Inflammatory macrophage treated with lipopolysaccharide for 1 hour (primary cell): ENCODE data around the gene PYGB.

Experiments used
- DNase-seq, 2 donors: peaks; one replicate each; pipeline ENCODE4 v3.0.0-alpha.2; 2020 to 2022

Gene PYGB

DNA sequence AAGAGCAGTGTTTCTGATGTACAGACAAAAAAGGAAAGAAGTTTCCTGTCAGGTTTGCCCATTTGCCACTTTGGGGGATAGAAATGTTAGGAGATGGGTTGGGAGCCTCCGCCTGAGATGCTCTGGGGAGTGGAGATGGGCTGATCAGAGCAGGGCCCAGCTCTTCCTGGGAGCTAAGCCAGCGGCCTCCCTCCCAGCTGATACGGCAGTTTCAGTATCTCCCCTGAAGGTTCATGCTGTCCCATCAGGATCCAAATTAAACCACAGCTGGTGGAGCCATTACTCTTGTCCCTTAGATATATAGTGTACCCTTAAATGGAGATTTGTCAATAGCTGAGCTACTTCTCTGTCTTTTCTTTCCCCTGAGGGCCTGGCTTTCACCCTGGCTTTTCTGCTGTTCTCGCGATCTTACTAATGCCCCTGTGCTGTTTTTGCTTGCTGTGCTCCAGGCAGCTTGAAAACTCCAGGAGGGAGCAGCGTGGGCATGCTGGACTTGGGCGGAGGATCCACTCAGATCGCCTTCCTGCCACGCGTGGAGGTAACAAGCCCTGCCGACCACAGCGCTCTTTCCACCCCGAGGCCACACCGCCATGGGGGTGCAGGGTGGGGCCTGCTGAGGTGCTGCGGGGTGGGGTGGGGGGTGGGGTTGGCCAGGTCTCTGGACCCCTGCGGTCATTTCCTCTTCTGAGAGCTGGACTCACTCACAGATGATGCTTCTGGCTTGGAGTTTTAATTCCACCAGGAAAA, 31.5 kb upstream of the PYGB start:
- DNase-seq: no peak

DNA sequence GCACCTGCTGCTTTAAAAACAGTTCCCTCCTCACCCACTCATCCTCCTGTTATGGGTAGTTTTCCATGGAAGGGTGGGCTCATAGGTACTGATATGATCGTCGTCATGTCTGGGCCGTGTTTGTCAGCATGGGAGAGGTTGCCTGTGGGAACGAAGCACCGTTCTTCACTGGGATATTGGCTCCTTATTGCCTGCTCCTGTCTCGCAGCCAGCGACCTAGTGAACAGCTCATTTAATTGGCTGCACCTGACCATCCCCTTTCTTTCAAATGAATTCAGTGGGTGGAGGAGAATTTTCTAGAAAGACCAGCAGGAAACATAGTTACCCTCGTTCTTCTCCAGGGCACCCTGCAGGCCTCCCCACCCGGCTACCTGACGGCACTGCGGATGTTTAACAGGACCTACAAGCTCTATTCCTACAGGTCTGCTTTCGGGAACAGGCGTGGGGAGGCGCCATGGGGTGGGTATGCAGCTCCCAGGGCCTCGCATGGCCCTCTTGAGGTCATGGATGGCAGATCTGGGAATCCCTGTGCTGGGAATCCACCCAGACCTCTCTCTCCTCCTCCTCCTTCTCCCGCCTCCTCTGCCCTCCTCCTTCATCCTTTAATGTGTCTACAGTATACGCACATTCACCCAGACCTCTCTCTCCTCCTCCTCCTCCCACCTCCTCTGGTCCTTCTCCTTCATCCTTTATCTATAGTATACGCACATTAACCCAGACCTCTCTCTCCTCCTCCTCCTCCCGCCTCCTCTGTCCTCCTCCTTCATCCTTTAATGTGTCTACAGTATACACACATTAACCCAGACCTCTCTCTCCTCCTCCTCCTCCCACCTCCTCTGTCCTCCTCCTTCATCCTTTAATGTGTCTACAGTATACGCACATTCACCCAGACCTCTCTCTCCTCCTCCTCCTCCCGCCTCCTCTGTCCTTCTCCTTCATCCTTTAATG, 30.4 kb upstream of the PYGB start:
- DNase-seq: no peak

DNA sequence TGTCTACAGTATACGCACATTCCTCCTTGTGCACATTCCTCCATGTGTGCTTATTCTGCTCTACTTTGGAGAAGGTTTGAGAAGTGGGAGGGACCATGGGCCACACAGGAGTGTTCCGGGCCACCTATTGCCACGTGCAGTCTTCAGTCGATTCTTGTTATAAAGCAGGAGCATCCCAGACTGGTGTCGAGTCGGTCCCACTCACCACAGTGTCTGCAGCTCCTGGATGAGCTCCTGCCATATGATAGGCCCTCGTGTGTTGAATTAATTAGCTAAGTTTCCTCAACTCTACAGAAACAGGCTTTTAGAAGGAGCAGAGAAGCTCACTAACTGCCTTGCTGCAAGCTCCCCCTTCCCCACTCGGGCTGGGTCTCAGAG, 29.8 kb upstream of the PYGB start:
- DNase-seq: no peak

DNA sequence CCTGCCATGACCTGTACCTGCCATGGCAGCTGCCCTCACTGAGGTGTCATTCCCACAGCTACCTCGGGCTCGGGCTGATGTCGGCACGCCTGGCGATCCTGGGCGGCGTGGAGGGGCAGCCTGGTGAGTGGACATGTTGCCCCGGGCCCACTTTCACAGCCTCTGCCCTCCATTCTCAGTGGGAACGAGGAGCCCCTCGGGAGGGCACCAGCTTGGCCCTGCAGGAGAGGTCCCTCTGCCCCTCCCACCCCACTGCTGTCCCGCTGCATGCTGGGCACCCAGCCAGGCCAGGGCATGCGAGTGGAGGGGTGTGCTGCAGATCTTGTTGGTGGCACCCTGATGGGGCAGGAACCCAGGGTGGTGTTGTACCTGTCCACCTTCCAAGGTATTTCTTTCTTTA, 29.4 kb upstream of the PYGB start:
- DNase-seq: no peak

DNA sequence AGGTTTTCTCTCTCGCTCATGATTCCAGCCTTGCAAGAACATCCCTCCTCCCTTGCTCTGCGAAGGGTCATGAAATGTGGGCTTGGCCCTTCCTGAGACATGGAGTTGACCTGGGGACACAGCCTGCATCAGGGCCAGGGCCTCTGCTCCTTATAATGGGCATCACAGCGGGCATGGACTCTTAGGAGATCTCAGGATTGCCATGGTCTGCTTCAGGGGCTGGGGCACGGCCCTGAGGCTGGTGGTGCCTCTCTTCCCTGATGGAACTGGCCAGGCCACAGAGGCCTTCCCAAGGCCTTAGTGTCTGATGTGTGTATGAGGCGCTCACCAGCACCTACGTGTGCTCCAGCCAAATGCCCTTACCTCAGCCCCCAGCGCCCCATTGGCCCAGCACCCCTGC, 28.5 kb upstream of the PYGB start:
- no peak for DNase-seq

DNA sequence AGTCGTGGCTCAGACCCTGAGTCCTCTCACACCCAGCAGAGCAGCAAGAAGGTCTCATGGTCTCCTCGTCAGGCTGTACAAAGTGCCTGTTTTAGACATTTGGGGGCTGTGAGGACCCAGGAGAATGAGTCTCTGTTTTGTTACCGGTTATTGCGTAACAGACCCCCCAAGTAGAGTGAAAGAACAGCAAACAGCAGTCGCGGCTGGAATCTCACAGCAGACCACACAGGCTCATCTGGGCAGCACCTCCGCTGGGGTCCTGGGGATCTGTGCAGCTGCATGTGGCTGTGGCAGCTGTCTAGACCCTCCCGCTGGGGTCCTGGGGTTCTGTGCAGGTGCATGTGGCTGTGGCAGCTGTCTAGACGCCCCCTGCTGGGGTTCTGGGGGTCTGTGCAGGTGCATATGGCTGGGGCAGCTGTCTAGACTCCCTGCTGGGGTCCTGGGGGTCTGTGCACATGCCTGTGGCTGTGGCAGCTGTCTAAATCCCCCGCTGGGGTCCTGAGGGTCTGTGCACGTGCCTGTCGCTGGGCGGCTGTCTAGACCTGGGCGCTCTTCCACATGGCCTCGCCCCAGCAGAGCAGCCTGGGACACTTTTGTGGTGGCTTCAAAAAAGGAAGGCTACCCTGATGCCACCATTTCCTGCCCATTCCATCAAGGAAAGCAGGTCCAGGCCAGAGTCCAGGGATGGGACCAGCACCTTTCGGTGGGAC, 27.7 kb upstream of the PYGB start:
- DNase-seq: no peak

DNA sequence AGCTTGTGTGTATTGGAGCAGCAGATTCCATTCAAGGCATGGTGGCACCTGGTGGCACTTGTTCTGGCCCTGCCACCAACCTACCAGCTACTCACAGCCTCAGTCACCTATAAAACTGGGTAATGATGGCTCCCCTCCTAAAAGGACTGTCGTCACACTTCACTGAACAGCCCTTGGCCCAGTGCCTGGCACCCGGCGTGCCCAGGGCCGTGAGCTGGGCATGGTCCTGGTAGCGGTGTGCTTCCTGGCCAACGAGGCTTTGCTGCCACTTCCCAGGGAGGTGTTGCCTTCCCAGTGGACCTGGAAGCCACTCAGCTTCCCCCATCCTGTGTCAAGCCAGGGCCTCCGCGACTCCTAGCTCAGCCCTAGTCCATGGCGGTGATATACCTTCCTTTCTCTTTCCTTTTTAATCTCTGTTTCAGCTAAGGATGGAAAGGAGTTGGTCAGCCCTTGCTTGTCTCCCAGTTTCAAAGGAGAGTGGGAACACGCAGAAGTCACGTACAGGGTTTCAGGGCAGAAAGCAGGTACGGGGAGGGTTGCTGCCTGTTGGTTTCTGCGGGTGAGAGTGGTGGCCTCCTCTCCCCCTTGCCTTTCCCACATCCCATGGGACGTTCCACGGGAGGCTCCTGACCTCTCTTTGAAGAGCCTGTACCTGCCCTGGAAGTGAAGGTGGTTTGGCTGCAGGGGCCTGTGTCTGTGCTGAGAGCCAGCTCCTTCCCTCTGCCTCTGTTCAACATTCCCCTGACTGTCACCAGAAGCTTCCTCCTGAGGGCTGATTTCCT, 26.9 kb upstream of the PYGB start:
- DNase-seq: no peak

DNA sequence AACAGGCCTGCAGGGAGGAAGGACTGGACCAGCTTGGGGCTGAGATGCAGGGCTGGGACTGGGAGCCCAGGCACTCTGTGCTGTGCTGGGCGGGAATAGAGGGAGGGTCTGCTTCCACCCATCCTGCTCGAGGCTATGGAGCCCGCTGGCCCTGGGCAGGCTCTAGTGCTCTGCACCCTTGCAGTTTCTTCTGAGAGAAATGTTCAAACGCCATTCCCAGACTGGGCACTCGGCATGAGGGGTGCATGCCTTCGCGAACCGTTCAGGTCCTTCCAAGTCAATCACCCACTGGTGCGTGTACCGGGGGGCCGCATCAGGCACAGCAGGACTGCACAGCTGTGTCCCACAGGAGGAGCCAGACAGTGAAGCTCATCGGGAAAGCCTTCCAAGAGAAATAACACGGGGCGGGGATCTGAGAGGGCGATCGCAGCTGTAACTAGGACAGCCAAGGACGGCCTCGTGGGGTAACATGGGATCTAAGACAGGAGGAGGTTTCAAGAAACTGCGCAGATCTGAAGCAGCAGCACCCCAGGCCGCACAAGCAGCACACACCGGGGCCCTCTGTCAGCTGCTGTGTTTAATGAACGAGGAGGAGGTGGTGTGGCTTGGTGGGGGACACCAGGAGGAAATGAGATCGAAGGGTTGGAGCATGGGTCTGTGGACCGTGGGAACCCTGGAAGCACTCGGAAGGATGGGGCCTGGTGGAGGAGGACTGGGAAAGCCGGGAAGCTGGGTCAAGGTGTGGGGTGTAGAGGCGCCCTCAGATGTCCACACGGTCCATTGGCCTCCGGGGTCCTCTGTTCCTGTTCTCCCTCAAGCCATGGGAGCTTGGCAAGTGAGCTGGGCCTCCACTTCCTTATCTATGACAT, 26.1 kb upstream of the PYGB start:
- DNase-seq: no peak

DNA sequence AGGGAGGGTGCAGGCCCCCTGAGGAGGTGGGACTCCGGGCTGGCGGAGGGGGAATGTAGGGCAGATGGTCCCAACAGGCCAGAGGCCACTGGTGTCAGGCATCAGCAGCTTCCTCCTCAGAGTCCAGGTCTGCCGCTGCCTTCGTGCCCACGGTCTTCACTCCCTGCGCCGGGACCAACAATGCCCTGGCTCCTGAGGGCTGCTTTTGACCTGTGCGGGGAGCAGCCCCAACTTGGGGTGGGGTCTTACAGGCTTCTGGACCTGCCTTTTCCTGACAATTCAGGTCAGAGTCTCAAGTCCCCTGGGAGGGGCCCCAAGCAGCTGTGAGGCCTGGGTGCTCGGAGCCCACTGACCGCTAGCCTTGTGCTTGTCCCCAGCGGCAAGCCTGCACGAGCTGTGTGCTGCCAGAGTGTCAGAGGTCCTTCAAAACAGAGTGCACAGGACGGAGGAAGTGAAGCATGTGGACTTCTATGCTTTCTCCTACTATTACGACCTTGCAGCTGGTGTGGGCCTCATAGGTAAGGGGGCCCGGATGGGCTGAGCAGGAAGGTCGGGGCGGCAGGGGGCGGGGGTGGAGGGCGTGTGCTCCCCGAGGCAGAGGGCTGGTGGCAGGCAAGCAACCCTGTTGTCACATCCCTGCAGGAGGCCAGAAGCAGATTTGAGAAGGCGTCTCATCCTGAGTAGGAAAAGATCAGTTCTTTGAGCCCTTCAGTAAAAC, 25.3 kb upstream of the PYGB start:
- no peak for DNase-seq

DNA sequence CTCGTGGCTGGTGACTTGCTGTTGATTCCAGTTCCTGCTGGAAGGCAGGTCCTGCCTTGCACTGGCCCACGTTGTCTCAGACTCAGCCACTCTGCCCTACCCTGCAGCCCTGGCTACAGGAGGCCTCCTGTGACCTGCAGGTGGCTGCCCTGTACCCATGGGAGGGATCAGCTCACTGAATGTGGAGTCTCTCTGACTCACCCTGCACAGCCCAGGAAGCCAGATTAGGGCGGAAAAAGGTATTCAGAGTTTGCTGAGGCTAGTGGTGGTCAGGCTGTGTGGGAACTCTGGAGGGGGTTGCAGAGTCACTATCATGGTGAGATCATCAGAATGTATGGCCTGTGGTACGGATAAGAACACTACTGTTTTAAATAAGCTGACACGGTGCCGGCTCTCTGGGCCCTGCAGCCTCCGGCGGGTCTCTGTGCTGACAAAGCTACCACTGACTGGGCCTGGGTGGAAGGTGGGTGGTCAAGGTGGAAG, 24.7 kb upstream of the PYGB start:
- DNase-seq: no peak

DNA sequence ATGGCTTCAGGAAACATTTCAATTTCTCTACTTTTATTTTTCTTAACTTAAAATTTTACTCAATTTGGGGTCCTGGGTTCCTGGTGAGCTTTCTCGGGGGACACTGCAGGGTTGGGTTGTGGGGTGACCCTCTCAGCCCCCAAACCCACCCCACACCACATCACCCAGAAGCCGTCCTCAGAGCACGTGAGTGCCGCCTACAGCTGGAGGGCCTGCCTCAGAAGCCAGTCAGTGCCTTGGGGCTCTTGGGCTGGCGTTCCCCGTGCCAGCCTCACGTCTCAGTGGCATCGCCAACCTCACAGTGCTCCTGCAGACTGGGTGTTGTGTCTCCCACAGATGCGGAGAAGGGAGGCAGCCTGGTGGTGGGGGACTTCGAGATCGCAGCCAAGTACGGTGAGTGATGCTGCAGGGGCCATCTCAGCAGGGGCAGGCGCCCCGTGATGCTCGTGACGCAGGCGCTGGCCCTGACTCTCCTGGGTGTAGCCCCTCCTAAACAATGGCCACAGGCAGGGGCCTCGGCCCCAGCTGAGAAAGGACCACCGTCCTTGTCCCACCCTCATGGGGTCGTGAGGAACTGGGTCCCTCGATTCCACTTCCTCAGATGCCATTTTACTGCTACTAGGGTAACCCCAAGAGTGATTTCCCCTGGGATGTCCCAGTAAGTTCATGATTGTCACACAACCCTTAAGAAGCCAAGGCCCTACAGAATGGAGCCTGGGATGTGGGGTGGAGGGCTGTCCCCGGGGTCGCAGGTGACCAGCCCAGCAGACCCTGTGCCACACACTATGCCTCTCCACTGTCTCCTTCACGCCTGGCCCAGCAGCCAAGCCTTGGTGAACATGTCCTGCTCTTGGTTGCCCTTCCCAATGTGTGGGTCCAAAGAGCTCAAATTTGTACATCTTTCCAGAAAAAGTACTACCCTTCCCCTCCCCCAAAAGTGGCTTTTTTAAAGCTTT, 23.8 kb upstream of the PYGB start:
- DNase-seq: no peak

DNA sequence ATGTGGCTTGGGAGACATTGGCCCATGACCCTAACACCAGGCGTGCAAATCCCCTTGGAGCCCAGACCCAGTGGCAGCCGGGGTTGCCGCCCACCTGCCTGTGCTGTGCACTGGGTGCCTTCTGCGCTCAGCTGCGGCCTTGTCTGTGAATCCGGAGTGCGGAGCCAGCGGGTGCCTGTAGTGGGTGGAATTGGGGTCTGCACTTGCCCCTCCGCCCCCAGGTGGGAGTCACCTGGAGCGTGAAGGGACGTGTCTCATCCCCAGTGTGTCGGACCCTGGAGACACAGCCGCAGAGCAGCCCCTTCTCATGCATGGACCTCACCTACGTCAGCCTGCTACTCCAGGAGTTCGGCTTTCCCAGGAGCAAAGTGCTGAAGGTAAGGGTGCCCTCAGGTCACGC, 22.9 kb upstream of the PYGB start:
- no peak for DNase-seq

DNA sequence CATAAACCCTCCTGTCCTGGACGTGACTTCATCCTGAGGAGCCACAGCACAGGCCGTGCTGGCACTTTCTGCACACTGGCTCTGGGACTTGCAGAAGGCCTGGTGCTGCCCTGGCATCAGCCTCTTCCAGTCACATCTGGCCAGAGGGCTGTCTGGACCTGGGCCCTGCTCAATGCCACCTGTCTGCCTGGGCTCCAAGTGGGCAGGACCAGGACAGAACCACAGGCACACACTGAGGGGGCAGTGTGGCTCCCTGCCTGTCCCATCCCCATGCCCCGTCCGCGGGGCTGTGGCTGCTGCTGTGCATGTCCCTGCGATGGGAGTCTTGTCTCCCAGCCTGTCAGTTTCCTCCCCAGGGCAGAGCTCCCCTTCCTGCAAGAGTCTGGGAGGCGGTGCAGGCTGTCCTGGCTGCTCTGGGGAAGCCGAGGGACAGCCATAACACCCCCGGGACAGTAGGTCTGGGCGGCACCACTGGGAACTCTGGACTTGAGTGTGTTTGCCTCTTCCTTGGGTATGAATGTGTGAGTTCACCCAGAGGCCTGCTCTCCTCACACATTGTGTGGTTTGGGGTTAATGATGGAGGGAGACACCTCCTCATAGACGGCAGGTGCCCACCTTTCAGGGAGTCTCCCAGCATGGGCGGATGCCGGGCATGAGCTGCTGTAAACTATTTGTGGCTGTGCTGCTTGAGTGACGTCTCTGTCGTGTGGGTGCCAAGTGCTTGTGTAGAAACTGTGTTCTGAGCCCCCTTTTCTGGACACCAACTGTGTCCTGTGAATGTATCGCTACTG, 22.0 kb upstream of the PYGB start:
- DNase-seq: no peak

DNA sequence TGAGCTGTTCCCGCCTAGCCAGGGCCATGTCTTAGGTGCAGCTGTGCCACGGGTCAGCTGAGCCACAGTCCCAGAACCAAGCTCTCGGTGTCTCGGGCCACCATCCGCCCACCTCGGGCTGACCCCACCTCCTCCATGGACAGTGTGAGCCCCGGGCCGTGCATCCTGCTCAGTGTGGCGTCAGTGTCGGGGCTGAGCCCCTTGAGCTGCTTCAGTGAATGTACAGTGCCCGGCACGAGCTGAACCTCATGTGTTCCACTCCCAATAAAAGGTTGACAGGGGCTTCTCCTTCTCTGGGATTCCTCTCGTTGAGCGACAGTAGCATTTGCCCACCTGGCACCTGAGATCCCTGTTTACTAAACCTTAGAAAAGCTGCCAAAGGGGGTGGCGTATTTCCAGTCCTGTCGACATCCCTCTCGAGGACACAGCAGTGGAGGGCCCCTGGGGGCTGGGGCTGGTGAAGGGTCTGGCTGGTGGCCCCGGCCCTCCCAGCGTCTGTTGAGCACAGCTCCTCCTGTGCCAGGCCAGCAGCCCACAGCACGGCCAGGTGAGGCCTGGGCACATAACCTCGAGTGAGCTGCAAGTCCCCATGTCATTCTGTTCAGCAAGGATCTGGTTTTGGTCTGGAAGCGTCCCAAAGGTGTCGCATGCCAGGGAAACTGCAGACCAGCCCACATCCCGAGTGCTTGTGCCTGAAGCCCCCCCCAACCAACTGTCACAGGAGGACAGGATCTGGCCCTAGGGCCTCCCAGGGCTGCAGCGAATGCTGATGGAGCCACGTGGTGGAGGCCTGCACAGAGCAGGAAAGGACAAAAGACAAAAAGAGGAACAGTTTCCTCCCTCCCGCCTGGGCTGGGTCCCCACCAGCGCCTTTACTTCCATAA, 21.2 kb upstream of the PYGB start:
- DNase-seq: peak; percentile 13 to 46

DNA sequence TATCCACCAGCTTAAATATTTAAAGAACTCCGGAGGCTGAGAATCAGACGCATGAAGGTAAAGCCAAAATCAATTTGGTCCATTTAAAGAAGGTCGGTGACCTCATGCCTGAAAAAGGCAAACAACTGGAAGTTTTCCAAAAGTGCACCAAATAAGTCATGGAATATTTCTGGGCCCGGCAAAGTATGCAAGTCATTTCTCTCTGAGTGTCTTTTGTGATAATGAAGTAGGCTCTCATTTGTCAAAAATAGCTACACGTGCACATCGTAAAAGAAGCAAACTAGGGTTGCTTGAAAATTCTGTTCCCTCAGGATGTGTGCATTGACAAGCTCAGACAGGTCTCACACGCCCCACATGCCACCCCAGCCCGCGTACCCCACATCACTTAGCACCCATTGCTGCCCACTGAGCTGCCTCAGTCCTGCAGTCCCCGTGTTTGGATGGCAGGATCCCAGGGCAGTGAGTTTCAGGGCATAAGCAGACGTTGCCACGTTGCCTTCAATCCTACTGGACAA, 20.5 kb upstream of the PYGB start:
- no peak for DNase-seq

DNA sequence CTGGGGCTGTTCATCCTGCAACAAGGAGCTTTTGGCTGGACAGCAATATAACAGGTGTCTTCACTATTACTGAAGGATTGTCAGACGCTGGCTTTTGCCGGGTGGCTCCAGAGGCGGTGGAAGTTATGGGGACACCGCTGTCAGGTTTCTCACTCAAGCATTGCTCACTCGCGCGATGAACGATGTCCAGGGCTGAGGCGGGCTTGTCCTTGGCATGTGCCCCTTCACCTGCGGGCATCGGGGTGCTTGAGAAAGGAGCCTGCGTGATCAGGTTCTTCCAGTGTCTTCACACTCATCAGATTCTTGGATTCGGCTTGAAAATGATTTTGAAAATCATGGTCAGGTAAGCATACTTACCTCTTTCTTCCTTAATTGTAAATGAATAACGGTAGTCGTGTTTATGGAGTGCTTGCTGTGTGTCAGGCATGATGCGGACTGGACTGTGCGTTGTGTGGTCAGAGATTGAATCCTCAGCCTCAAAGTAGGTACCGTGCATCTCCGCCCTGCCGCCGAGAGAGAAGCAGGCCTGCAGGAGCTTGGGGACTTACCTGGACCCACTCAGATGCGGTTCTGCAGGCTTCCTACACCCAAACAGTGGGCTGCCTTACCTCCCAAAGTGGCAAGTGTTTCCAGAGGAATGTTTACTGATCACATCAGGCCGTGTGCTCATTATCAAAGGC, 18.3 kb upstream of the PYGB start:
- DNase-seq: no peak
